Measurements from ENCODE around the gene TMEM266.

TMEM266 gene

DNA sequence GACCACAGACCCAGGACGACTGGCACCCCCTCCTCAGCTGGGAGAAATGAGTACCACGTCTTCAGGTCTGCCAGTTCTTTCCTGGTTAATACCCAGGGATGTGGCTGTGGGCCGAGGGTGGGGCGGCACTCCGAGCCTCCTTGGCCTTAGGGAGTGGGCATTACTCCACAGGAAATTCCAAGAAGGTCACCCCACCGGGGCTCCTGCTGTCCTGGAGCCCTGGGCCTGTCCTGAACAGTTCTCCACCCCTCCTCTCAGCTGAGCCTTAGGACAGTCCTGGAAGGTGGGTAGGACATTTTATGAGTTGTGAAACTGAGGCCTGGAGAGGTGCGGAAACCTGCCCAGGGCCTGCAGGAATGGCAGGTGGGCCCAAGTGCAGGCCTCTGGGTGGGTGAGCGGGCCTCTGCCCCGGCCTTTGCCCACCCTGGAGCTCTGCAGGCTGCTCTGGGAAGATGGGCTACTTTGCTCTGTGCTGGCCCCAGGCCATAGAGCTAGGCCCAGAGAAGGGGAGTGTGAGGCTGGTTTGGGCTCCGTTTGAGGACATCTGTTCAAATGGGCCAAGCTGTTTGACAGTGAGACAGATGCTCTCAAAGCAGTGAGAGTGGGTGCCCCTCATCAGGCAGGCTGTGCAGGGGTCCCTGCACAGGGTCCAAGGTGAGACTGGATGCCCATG is 103.1 kb downstream of the TMEM266 start:
- no peak for DNase-seq (ENCODE audit: extremely low read depth, low read depth)
- no peak overlapping the region for H3K4me3 ChIP-seq (replicated peaks; ENCODE audit: low read depth, low read length)
- TF ChIP-seq, protein P1, sequence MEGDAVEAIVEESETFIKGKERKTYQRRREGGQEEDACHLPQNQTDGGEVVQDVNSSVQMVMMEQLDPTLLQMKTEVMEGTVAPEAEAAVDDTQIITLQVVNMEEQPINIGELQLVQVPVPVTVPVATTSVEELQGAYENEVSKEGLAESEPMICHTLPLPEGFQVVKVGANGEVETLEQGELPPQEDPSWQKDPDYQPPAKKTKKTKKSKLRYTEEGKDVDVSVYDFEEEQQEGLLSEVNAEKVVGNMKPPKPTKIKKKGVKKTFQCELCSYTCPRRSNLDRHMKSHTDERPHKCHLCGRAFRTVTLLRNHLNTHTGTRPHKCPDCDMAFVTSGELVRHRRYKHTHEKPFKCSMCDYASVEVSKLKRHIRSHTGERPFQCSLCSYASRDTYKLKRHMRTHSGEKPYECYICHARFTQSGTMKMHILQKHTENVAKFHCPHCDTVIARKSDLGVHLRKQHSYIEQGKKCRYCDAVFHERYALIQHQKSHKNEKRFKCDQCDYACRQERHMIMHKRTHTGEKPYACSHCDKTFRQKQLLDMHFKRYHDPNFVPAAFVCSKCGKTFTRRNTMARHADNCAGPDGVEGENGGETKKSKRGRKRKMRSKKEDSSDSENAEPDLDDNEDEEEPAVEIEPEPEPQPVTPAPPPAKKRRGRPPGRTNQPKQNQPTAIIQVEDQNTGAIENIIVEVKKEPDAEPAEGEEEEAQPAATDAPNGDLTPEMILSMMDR (IDR thresholded peaks at IDR 0.05; ENCODE audit: low read depth, low read length, missing control alignments): no peak

DNA sequence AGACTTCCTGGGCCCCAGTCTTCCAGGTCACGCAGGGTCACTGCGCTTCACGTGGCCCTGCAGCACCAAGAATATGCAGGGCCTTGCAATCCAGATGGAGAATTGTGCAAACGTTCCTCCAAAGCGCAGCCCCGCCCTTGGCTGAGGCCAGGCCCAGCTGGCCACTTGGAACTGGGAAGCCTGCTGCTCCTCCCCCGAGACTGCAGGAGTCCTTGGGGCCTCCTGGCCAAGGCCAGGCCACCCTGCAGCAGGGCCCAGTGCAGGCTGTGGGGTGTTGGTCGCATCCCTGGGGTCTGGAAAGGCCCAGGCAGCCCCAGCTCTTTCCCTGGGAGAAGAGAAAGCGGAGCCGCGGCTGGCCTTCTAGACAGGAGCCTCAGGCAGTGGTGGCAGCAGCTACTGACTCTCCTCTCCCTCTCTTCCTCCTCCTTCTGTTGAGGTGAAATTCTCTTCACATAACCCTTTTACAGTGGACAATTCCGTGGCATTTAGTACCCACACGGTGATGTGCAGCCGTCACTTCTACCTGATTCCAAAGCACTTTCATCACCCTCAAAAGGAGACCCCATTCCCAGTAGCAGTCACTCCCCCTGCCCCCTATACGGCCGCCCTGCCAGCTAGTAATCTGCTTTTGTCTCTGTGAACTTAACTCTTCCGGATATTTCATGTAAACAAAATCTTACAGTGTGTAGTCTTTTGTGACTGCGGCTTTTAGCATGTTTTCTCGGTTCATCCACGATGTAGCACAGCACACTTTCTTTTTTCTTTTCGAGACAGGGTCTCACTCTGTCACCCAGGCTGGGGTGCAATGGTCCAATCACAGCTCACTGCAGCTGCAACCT is 103.9 kb downstream of the TMEM266 start:
- no peak overlapping the region for H3K4me3 ChIP-seq (replicated peaks; ENCODE audit: low read depth, low read length)
- DNase-seq (ENCODE audit: extremely low read depth, low read depth): no peak
- TF ChIP-seq, protein P1 (IDR thresholded peaks at IDR 0.05; ENCODE audit: low read depth, low read length, missing control alignments): no peak

- no peak overlapping the region for H3K4me3 ChIP-seq (replicated peaks; ENCODE audit: low read depth, low read length)
- no peak for DNase-seq (ENCODE audit: extremely low read depth, low read depth)
- TF ChIP-seq, protein P1 (IDR thresholded peaks at IDR 0.05; ENCODE audit: low read depth, low read length, missing control alignments): no peak
Observed at GRCh38 chr15:76164602-76165001, 104.8 kb downstream of the TMEM266 start.

DNA sequence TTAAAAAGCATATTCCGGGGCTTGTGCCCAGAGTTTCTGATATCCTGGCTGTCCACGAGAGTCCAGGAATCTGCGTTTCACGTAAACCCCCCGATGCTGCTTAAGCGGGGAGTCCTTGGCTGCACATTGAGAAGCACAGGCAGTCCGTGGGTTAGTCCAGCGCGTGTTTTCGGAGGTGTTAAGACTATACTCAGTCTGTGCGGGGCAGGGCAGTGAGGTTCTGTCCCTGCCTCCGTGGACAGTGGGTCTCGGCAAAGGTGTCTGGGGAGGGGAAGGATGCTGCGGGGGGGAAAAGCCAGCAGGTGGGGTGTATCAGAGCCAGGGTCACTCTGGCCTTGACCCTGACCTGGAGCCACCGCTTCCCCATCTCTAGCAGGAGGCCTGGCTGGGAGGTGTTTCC is 106.2 kb downstream of the TMEM266 start:
- no peak overlapping the region for H3K4me3 ChIP-seq (replicated peaks; ENCODE audit: low read depth, low read length)
- DNase-seq (ENCODE audit: extremely low read depth, low read depth): no peak
- TF ChIP-seq, protein P1 (IDR thresholded peaks at IDR 0.05; ENCODE audit: low read depth, low read length, missing control alignments): no peak

GRCh38 chr15:76168237-76168984 is 108.6 kb downstream of the TMEM266 start:
- H3K4me3 ChIP-seq (replicated peaks; ENCODE audit: low read depth, low read length): no peak overlapping the region
- DNase-seq (ENCODE audit: extremely low read depth, low read depth): peak; percentile 63
- TF ChIP-seq, protein P1 (IDR thresholded peaks at IDR 0.05; ENCODE audit: low read depth, low read length, missing control alignments): no peak

DNA sequence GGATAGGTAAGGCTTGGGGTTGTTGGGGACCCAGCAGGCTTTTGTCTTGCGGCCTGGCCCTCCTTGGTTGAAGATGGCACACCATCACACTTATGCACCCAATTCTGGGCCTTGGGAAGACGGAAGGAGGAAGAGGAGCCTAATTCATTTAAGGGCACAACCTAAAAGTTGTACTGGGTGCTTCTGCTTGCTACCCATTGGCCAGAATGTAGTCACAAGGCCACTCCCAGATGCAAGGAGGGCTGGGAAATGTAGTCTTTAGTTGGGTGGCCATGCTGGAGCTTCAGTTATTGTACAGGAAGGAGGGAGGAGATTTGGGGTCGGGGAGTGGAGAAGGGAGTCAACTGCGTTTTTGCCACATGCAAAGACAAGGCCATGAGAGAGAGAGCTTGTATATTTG is 109.2 kb downstream of the TMEM266 start:
- DNase-seq (ENCODE audit: extremely low read depth, low read depth): no peak
- TF ChIP-seq, protein P1 (IDR thresholded peaks at IDR 0.05; ENCODE audit: low read depth, low read length, missing control alignments): no peak
- no peak overlapping the region for H3K4me3 ChIP-seq (replicated peaks; ENCODE audit: low read depth, low read length)

All from HFF-Myc (cell line).